Heart right ventricle (tissue), 16 donors: Measurements from ENCODE around the gene SHISAL2B. TPM values are rescaled to one million over a fixed set of nuclear protein-coding genes. Genes with fewer than 3 reads are reported as not detected.

Experiments used
- ATAC-seq, 8 donors: fragments of 200-7000 bp; cut with Tn5 transposase; one replicate each; pipeline ENCODE4 v1.9.1; 2020; ENCODE audit warnings: mild to moderate bottlenecking in 8 of 8, moderate library complexity in 8 of 8, moderate number of reproducible peaks in 1 of 8
- DNase-seq, 2 donors: peaks; one replicate each; pipeline ENCODE4 v3.0.0-alpha.2; 2020
- H3K27ac ChIP-seq, 10 donors: fragments of 200-600 bp; sonication (generic) in 2 of 10; one replicate each; pipeline versions ENCODE4 v1.5.0 to v1.8.0; 2020 to 2022; ENCODE audit warnings: mild to moderate bottlenecking in 3 of 10
- H3K27me3 ChIP-seq, 7 donors: fragments of 200-600 bp; one replicate each; pipeline ENCODE4 v1.8.0; 2021 to 2022; ENCODE audit warnings: mild to moderate bottlenecking in 2 of 7
- H3K36me3 ChIP-seq, 9 donors: fragments of 200-600 bp; sonication (generic) in 1 of 9; one replicate each; pipeline versions ENCODE4 v1.5.0 to v1.8.0; 2020 to 2022; ENCODE audit warnings: mild to moderate bottlenecking in 2 of 9
- H3K4me1 ChIP-seq, 9 donors: fragments of 200-600 bp; sonication (generic) in 1 of 9; one replicate each; pipeline versions ENCODE4 v1.5.0 to v1.8.0; 2020 to 2022; ENCODE audit warnings: mild to moderate bottlenecking in 4 of 9
- H3K4me3 ChIP-seq, 10 donors: fragments of 200-600 bp; sonication (generic) in 2 of 10; one replicate each; pipeline versions ENCODE4 v1.5.0 to v1.8.0; 2020 to 2022; ENCODE audit warnings: mild to moderate bottlenecking in 7 of 10, moderate library complexity in 2 of 10
- H3K9me3 ChIP-seq, 11 donors: fragments of 200-600 bp in 10 of 11; sonication (generic) in 2 of 11; one replicate each; pipeline versions ENCODE4 v1.5.0 to v1.8.0; 2013 to 2022; ENCODE audit warnings: mild to moderate bottlenecking in 2 of 11, control low read depth in 1 of 11, moderate library complexity in 1 of 11
- CTCF ChIP-seq, 9 donors: fragments of 200-600 bp; sonication (generic) in 2 of 9; IDR thresholded peaks; one replicate each; pipeline versions ENCODE4 v1.5.0 to v1.8.0; 2021 to 2022; ENCODE audit warnings: antibody characterized with exemption in 9 of 9, mild to moderate bottlenecking in 5 of 9, moderate library complexity in 1 of 9
- WGBS, 2 donors: extraction: QIAGEN DNeasy Blood & Tissue Kit; methylation state at CpG; one replicate each; pipeline ENCODE4 v1.1.7; 2013; ENCODE audit warnings: inconsistent platforms in 1 of 2; 5-methylcytosine and 5-hydroxymethylcytosine counted together
- intact Hi-C, 10 donors: fragments of 100-400 bp; cut with DNase I; formaldehyde crosslinking; loops; one replicate each; pipeline versions ENCODE4 v1.11.1 to v1.14.2; 2022
- polyA plus RNA-seq, 2 donors: library from polyadenylated mRNA; stranded (reverse); fragments of 200-250 nt; gene quantifications; one replicate each; pipeline ENCODE4 v1.2.3, GENCODE V29; 2013
- total RNA-seq, 10 donors: library from RNA; stranded (reverse); fragmentation: NEBNext Ultra II Directional in 3 of 10; extraction: Animal tissue kit (Norgen Biotek cat#: 25700) in 3 of 10; gene quantifications; one replicate each; pipeline versions ENCODE4 v1.2.1 to v1.2.4, GENCODE V29; 2021 to 2023
- donor health status: Arrhythmogenic right ventricular cardiomyopathy.
- donor health status: ischemic (EF 13 %, LVEDD 7.1; RV severe dilation, severe dysfunction).
- donor health status: healthy with polysubstance abuse.
- donor health status: DM: no; HTN: yes; CAD: no.
- donor health status: DM: no; HTN: no; CAD: no.
- donor health status: ischemic (EF 25% LVEDD 6.9; RV normal size, moderate dysfunction).
- donor health status: ischemic (EF 25% LVEDD 5.7; RV mildly dilated, moderate dysfunction).
- donor health status: healthy.
- donor health status: DM: yes; HTN: yes; CAD: no.
- donor health status: Ischemic cardiomyopathy.
- donor health status: ischemic (EF 35%, LVEDD 5.7; RV mildly dilated, moderate dysfunction).
- donor health status: nonischemic (EF 11% LVEDD 7.7; RV severe dilation, severe dysfunction).
- donor health status: DM: yes; HTN: yes; CAD: no.
- donor health status: PGD.
- donor health status: ischemic (EF 29% LVEDD 5.4; RV normal size, mild dysfunction).
- donor health status: nonischemic (EF 23%, LVEDD 6.1; RV moderate dilation, normal function).

SHISAL2B gene
- total and polyA plus RNA-seq, 12 donors = not detected

- WGBS, 2 donors = 70 to 72% methylated on average over 5 of the region's 5 CpGs
These were observed 4.4 kb upstream of the SHISAL2B start for GRCh38 chr5:64685866-64686265.

GRCh38 chr5:64688391-64688790, 1.9 kb upstream of the SHISAL2B start:
- ATAC-seq = no peak
- no peak for DNase-seq
- H3K36me3 ChIP-seq = no peaks in the 10 kb centered on the region
- WGBS, 2 donors = 83% methylated on average over 3 of the region's 3 CpGs
- peaks cover 0 to 12% (median 11%) of the 10 kb centered on the region in 9 donors for H3K4me1 ChIP-seq
- H3K4me3 ChIP-seq = no peak overlapping the region
- no peaks in the 10 kb centered on the region for H3K9me3 ChIP-seq
- H3K27ac ChIP-seq = no peak overlapping the region
- intact Hi-C loops = no loop called here
- peaks cover 7 to 58% (median 50%) of the 10 kb centered on the region in 7 donors for H3K27me3 ChIP-seq
- TF ChIP-seq CTCF (IDR thresholded peaks at IDR 0.05) = no peak

More at GRCh38 chr5:64685866-64686265, 4.4 kb upstream of the SHISAL2B start:
- no peak for TF ChIP-seq CTCF (IDR thresholded peaks at IDR 0.05)
- DNase-seq = no peak
- Histone ChIP-seq H3K27ac (no peak overlapping the region), H3K27me3 (peaks cover 5 to 40% (median 28%) of the 10 kb centered on the region in 7 donors), H3K9me3 (no peaks in the 10 kb centered on the region), H3K4me3 (no peak overlapping the region), H3K36me3 (no peaks in the 10 kb centered on the region), H3K4me1 (peaks cover 0 to 10% (median 9%) of the 10 kb centered on the region in 9 donors)
- intact Hi-C loops = no loop called here
- no peak for ATAC-seq

DNA sequence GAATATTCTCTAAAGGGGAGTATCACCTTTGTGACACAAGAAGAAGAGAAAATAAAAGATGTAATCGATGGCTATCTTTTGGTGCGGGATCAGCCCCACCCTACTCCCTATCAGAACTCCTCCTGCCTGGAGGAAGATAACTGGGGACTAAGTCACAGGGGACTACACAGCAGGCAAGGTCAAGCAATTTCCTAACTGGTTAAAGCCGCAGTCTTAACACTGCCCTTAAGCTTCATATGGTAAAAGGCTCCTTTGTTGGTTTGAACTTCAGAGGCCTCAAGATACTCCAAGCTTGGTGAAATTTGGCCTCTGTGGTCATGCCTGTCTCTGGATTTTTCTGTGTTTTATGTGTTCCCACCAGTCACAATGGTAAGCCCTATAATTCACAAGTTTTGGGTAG, 1.3 kb upstream of the SHISAL2B start:
- no peak for TF ChIP-seq CTCF (IDR thresholded peaks at IDR 0.05)
- Histone ChIP-seq H3K4me1 (peaks cover 0 to 12% (median 11%) of the 10 kb centered on the region in 9 donors), H3K36me3 (no peaks in the 10 kb centered on the region), H3K9me3 (no peaks in the 10 kb centered on the region), H3K4me3 (no peak overlapping the region), H3K27me3 (peaks cover 7 to 63% (median 50%) of the 10 kb centered on the region in 7 donors), H3K27ac (no peak overlapping the region)
- intact Hi-C loops = no loop called here
- 42 to 49% methylated on average over 3 of the region's 3 CpGs for WGBS, 2 donors
- DNase-seq = no peak
- no peak for ATAC-seq

GRCh38 chr5:64690104-64690416, 243 bp upstream of the SHISAL2B start:
- peaks cover 7 to 63% (median 50%) of the 10 kb centered on the region in 7 donors for H3K27me3 ChIP-seq
- no peak overlapping the region for H3K27ac ChIP-seq
- no peaks in the 10 kb centered on the region for H3K36me3 ChIP-seq
- H3K9me3 ChIP-seq = no peaks in the 10 kb centered on the region
- intact Hi-C loops = no loop called here
- no peak for ATAC-seq
- no peak for TF ChIP-seq CTCF (IDR thresholded peaks at IDR 0.05)
- DNase-seq = no peak
- WGBS, 2 donors = 1% methylated on average over 9 of the region's 9 CpGs
- peaks cover 0 to 12% (median 11%) of the 10 kb centered on the region in 9 donors for H3K4me1 ChIP-seq
- peak overlapping the region in 8 of 10 donors; percentile 17 to 45 (median 36) for H3K4me3 ChIP-seq
